Measurements from ENCODE around the gene KIF1A.

KIF1A gene

GRCh38 chr2:240793313-240794177 lies 26.5 kb downstream of the KIF1A start:
- no peak for TF ChIP-seq CTCF (IDR thresholded peaks at IDR 0.05; ENCODE audit: insufficient read depth, low read length, poor library complexity, severe bottlenecking)
- DNase-seq (ENCODE audit: extremely low read depth, insufficient read length) = no peak
- no peak overlapping the region for H3K4me3 ChIP-seq (replicated peaks; ENCODE audit: low read depth, low read length)
- no peaks in the 10 kb centered on the region; the same call in 1 of the 2 replicates for H3K27me3 ChIP-seq (replicated peaks; ENCODE audit: control insufficient read depth, insufficient read depth, low read length)
- no peaks in the 10 kb centered on the region for H3K36me3 ChIP-seq (ENCODE audit: control insufficient read depth, insufficient read depth, low read length)

GRCh38 chr2:240792629-240793312 lies 27.2 kb downstream of the KIF1A start:
- H3K27me3 ChIP-seq (replicated peaks; ENCODE audit: control insufficient read depth, insufficient read depth, low read length) = no peaks in the 10 kb centered on the region; the same call in 1 of the 2 replicates
- TF ChIP-seq CTCF (IDR thresholded peaks at IDR 0.05; ENCODE audit: insufficient read depth, low read length, poor library complexity, severe bottlenecking) = no peak
- no peak overlapping the region for H3K4me3 ChIP-seq (replicated peaks; ENCODE audit: low read depth, low read length)
- no peak for DNase-seq (ENCODE audit: extremely low read depth, insufficient read length)
- H3K36me3 ChIP-seq (ENCODE audit: control insufficient read depth, insufficient read depth, low read length) = no peaks in the 10 kb centered on the region

- no peak overlapping the region for H3K4me3 ChIP-seq (replicated peaks; ENCODE audit: low read depth, low read length)
- H3K36me3 ChIP-seq (ENCODE audit: control insufficient read depth, insufficient read depth, low read length) = no peaks in the 10 kb centered on the region
- no peak for DNase-seq (ENCODE audit: extremely low read depth, insufficient read length)
- H3K27me3 ChIP-seq (replicated peaks; ENCODE audit: control insufficient read depth, insufficient read depth, low read length) = no peaks in the 10 kb centered on the region; the same call in 1 of the 2 replicates
- TF ChIP-seq CTCF (IDR thresholded peaks at IDR 0.05; ENCODE audit: insufficient read depth, low read length, poor library complexity, severe bottlenecking) = no peak
These were observed 28.0 kb downstream of the KIF1A start for GRCh38 chr2:240791821-240792628.

- Histone ChIP-seq H3K36me3 (ENCODE audit: control insufficient read depth, insufficient read depth, low read length) (no peaks in the 10 kb centered on the region), H3K4me3 (replicated peaks; ENCODE audit: low read depth, low read length) (no peak overlapping the region), H3K27me3 (replicated peaks; ENCODE audit: control insufficient read depth, insufficient read depth, low read length) (no peaks in the 10 kb centered on the region; the same call in 1 of the 2 replicates)
- DNase-seq (ENCODE audit: extremely low read depth, insufficient read length) = no peak
- no peak for TF ChIP-seq CTCF (IDR thresholded peaks at IDR 0.05; ENCODE audit: insufficient read depth, low read length, poor library complexity, severe bottlenecking)
These were observed 28.7 kb downstream of the KIF1A start for GRCh38 chr2:240791221-240791800.

Data from GM06990 (cell line).